ENCODE results near the gene CAMK4. TPM values are rescaled to one million over a fixed set of nuclear protein-coding genes. Genes with fewer than 3 reads are reported as not detected.

Gene CAMK4
- total RNA-seq, 1 experiment from 2014 or later: 10.2 TPM

DNA sequence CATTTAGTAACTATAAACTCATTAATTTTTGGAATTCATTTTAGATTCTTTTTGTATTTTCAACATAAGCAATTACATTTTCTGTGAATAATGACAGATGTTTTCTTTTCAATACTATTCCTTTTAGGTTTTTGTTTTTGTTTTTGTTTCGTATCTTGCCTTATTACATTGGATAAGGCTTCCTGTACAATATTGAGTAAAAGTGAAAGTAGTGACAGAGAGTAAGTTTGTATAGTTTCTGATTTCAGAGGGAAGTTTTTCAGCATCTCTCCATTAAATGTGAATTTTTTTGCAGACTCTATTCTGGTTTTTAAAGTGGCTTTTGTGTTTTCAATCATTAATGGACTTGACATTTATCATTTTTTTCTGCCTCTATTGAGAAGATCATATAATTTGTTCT is 12.8 kb upstream of the CAMK4 start:
- no peak overlapping the region for H3K9ac ChIP-seq (ENCODE audit: low read length)

More for the DNA sequence above, 12.8 kb upstream of the CAMK4 start:
- Histone ChIP-seq H4K20me1 (ENCODE audit: insufficient read depth) (no peaks in the 10 kb centered on the region), H3K9me2 (ENCODE audit: insufficient read depth) (no peaks in the 10 kb centered on the region), H3K27me3 (ENCODE audit: insufficient read depth, low read length) (peaks cover 3% of the 10 kb centered on the region; the same call in 1 of the 2 replicates), H3K79me2 (ENCODE audit: insufficient read depth, low read length) (no peaks in the 10 kb centered on the region), H2AFZ (ENCODE audit: low read depth, low read length, poor library complexity, severe bottlenecking) (no peak overlapping the region), H3K27ac (ENCODE audit: low read depth, low read length) (no peak overlapping the region), H3K36me3 (ENCODE audit: control insufficient read depth in 1 of 2, insufficient read depth in 2 of 2, low read length in 2 of 2) (no peaks in the 10 kb centered on the region), H3K4me2 (ENCODE audit: low read length) (no peak overlapping the region), H3K4me3 (replicated peaks in 1 of 2; ENCODE audit: low read depth in 1 of 2, low read length in 2 of 2) (no peak overlapping the region), H3K9me3 (ENCODE audit: control insufficient read depth in 1 of 2, insufficient read depth in 1 of 2, low read depth in 1 of 2, low read length in 2 of 2) (no peaks in the 10 kb centered on the region), H3K4me1 (ENCODE audit: control insufficient read depth in 1 of 2, insufficient read depth in 2 of 2, low read length in 2 of 2) (no peaks in the 10 kb centered on the region)
- CTCF ChIA-PET: no interaction called here
- intact Hi-C loops (cut with micrococcal nuclease): no loop called here
- POLR2A ChIA-PET: no interaction called here
- ATAC-seq: no peak
- TF ChIP-seq, protein P1, sequence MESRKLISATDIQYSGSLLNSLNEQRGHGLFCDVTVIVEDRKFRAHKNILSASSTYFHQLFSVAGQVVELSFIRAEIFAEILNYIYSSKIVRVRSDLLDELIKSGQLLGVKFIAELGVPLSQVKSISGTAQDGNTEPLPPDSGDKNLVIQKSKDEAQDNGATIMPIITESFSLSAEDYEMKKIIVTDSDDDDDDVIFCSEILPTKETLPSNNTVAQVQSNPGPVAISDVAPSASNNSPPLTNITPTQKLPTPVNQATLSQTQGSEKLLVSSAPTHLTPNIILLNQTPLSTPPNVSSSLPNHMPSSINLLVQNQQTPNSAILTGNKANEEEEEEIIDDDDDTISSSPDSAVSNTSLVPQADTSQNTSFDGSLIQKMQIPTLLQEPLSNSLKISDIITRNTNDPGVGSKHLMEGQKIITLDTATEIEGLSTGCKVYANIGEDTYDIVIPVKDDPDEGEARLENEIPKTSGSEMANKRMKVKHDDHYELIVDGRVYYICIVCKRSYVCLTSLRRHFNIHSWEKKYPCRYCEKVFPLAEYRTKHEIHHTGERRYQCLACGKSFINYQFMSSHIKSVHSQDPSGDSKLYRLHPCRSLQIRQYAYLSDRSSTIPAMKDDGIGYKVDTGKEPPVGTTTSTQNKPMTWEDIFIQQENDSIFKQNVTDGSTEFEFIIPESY (IDR thresholded peaks at IDR 0.05; ENCODE audit: extremely low read depth, insufficient replicate concordance, low read length): no peak
- no peak for TF ChIP-seq SIN3A (IDR thresholded peaks at IDR 0.05; ENCODE audit: low read depth)
- TF ChIP-seq CBX3 (IDR thresholded peaks at IDR 0.05; ENCODE audit: low read depth): no peak
- TF ChIP-seq EZH2phosphoT487 (IDR thresholded peaks at IDR 0.05; ENCODE audit: borderline replicate concordance): no peak
- TF ChIP-seq TCF7L2 (IDR thresholded peaks at IDR 0.05; ENCODE audit: borderline replicate concordance, extremely low read depth, insufficient read depth, insufficient read length): no peak
- no peak for TF ChIP-seq ZNF274 (IDR thresholded peaks at IDR 0.05; ENCODE audit: low read depth, low read length)
- TF ChIP-seq POLR2A (IDR thresholded peaks at IDR 0.05; ENCODE audit: borderline replicate concordance, extremely low read depth, insufficient read depth, insufficient read length): no peak
- TF ChIP-seq SP1 (IDR thresholded peaks at IDR 0.05; ENCODE audit: low read depth): no peak
- TF ChIP-seq YY1 (IDR thresholded peaks at IDR 0.05; ENCODE audit: extremely low read depth, insufficient replicate concordance, low read depth, low read length): no peak
- TF ChIP-seq, protein P2, sequence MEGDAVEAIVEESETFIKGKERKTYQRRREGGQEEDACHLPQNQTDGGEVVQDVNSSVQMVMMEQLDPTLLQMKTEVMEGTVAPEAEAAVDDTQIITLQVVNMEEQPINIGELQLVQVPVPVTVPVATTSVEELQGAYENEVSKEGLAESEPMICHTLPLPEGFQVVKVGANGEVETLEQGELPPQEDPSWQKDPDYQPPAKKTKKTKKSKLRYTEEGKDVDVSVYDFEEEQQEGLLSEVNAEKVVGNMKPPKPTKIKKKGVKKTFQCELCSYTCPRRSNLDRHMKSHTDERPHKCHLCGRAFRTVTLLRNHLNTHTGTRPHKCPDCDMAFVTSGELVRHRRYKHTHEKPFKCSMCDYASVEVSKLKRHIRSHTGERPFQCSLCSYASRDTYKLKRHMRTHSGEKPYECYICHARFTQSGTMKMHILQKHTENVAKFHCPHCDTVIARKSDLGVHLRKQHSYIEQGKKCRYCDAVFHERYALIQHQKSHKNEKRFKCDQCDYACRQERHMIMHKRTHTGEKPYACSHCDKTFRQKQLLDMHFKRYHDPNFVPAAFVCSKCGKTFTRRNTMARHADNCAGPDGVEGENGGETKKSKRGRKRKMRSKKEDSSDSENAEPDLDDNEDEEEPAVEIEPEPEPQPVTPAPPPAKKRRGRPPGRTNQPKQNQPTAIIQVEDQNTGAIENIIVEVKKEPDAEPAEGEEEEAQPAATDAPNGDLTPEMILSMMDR (IDR thresholded peaks at IDR 0.05 in 2 of 3, conservative IDR thresholded peaks at IDR 0.05 in 1 of 3; ENCODE audit: borderline replicate concordance in 1 of 3, insufficient read depth in 1 of 3, low read depth in 2 of 3, low read length in 2 of 3): no peak
- no peak for TF ChIP-seq ELF1 (IDR thresholded peaks at IDR 0.05; ENCODE audit: borderline replicate concordance, low read depth)
- no peak for TF ChIP-seq EGR1 (IDR thresholded peaks at IDR 0.05; ENCODE audit: low read depth)
- TF ChIP-seq, protein P3, sequence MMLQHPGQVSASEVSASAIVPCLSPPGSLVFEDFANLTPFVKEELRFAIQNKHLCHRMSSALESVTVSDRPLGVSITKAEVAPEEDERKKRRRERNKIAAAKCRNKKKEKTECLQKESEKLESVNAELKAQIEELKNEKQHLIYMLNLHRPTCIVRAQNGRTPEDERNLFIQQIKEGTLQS (IDR thresholded peaks at IDR 0.05): no peak
- no peak for TF ChIP-seq EZH2 (IDR thresholded peaks at IDR 0.05)
- TF ChIP-seq, protein P4, sequence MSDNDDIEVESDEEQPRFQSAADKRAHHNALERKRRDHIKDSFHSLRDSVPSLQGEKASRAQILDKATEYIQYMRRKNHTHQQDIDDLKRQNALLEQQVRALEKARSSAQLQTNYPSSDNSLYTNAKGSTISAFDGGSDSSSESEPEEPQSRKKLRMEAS (IDR thresholded peaks at IDR 0.05): no peak
- RAD21 ChIA-PET (ENCODE audit: low non-redundant PET in 1 of 2, low total read pairs in 2 of 2, uncharacterized antibody in 2 of 2, unreplicated experiment in 2 of 2): no interaction called here
- no peak for DNase-seq (ENCODE audit: low read depth, low spot score)
- BruUV-seq (replicated peaks): no TSS peak

Measured in HCT116 (cell line).